K562 (cell line): ENCODE results near the gene SLAMF6. TPM values are rescaled to one million over a fixed set of nuclear protein-coding genes. Genes with fewer than 3 reads are reported as not detected.

Source experiments
- BCOR ChIP-seq: fragments of 450-650 bp; IDR thresholded peaks from 2 replicates; pipeline ENCODE4 v1.6.1; 2016
- GABPA ChIP-seq: fragments of 200-800 bp; sonication (Bioruptor generic); conservative IDR thresholded peaks from 2 replicates; pipeline ENCODE4 v1.6.1; 2016; ENCODE audit warnings: low read depth, missing genetic modification characterization, missing compliant biosample characterization
- HDAC6 ChIP-seq: IDR thresholded peaks from 2 replicates; pipeline ENCODE4 v1.6.1; 2012; ENCODE audit warnings: low read depth, mild to moderate bottlenecking, control low read depth, inconsistent platforms, low read length, moderate library complexity
- HMGN3 ChIP-seq: IDR thresholded peaks from 2 replicates; pipeline ENCODE4 v1.6.1; 2011; ENCODE audit warnings: borderline replicate concordance, low read depth, mild to moderate bottlenecking, mixed read lengths, low read length; ENCODE audit not compliant: insufficient read length; ENCODE audit errors: extremely low read depth
- KLF10 ChIP-seq: fragments of 250-450 bp; sonication (Bioruptor Pico); IDR thresholded peaks from 2 replicates; pipeline ENCODE4 v1.6.1; 2021; ENCODE audit warnings: matching md5 sums
- MEIS2 ChIP-seq: fragments of 450-650 bp; IDR thresholded peaks from 2 replicates; pipeline ENCODE4 v1.6.1; 2014; ENCODE audit warnings: mild to moderate bottlenecking; ENCODE audit not compliant: partially characterized antibody
- NFE2 ChIP-seq: IDR thresholded peaks from 2 replicates; pipeline ENCODE4 v1.6.1; 2014; ENCODE audit warnings: antibody characterized with exemption, low read depth
- NFXL1 ChIP-seq: fragments of 450-650 bp; formaldehyde crosslinking; IDR thresholded peaks from 2 replicates; pipeline ENCODE4 v1.4.0; 2021; ENCODE audit warnings: mild to moderate bottlenecking
- RBM15 ChIP-seq: fragments of 200-400 bp; formaldehyde crosslinking; IDR thresholded peaks from 2 replicates; pipeline ENCODE4 v1.6.1; 2018; ENCODE audit warnings: mild to moderate bottlenecking, low read length, moderate library complexity; ENCODE audit not compliant: insufficient read depth
- SMARCA4 ChIP-seq: fragments of 450-650 bp; IDR thresholded peaks from 2 replicates; pipeline ENCODE4 v1.6.1; 2016
- TCF7 ChIP-seq: sonication (generic); IDR thresholded peaks from 2 replicates; pipeline ENCODE4 v1.6.1; 2016; ENCODE audit warnings: antibody characterized with exemption, borderline replicate concordance
- TFAM ChIP-seq: fragments of 250-450 bp; sonication (Bioruptor Pico); conservative IDR thresholded peaks from 2 replicates; pipeline ENCODE4 v1.5.0; 2021; ENCODE audit warnings: mild to moderate bottlenecking, moderate library complexity
- XRCC3 ChIP-seq: fragments of 450-650 bp; IDR thresholded peaks from 2 replicates; pipeline ENCODE4 v1.6.1; 2017; ENCODE audit warnings: mild to moderate bottlenecking, moderate library complexity
- ZNF146 ChIP-seq: IDR thresholded peaks from one replicate; pipeline ENCODE4 v1.6.1; 2018; ENCODE audit warnings: missing compliant biosample characterization; ENCODE audit not compliant: unreplicated experiment
- ZNF197 ChIP-seq: fragments of 200-800 bp; sonication (Bioruptor generic); IDR thresholded peaks from 2 replicates; pipeline ENCODE4 v1.6.1; 2016; ENCODE audit warnings: low read depth, missing genetic modification characterization, missing compliant biosample characterization
- ZNF780A ChIP-seq: fragments of 250-450 bp; sonication (Bioruptor Pico); IDR thresholded peaks from 2 replicates; pipeline ENCODE4 v1.5.0; 2021; ENCODE audit warnings: mild to moderate bottlenecking
- ZSCAN32 ChIP-seq: fragments of 450-650 bp; formaldehyde crosslinking; IDR thresholded peaks from 2 replicates; pipeline ENCODE4 v1.4.0; 2020; ENCODE audit warnings: mild to moderate bottlenecking, moderate library complexity
- polyA plus RNA-seq, 8 experiments: library from polyadenylated mRNA; depleted of rRNA in 4 of 8; stranded (reverse) in 5 of 8; unstranded in 3 of 8; fragments of >200 nt; fragmentation: Nextera tagmentation in 2 of 8; fragmentation: Illumina TruSeq in 1 of 8; extraction: Ambion mirVana in 2 of 8; extraction: Trizol in 1 of 8; gene quantifications; 2 replicates each; pipeline versions ENCODE4 v1.2.1 to v1.2.3, GENCODE V29; 2011 to 2014; ENCODE audit warnings: inconsistent platforms in 1 of 8, missing spikeins in 1 of 8
- total RNA-seq, 7 experiments: library from RNA; depleted of rRNA in 6 of 7; stranded (reverse); fragments of >200 nt in 6 of 7; fragmentation: Illumina TruSeq in 2 of 7; extraction: Trizol in 2 of 7; gene quantifications; 2 replicates each; pipeline versions ENCODE4 v1.2.1 to v1.2.3, GENCODE V29; 2011 to 2021; ENCODE audit warnings: low replicate concordance in 1 of 7
- TF ChIP-seq, protein P1 (sequence below): fragments of 250-450 bp; sonication (Bioruptor Pico); IDR thresholded peaks from 2 replicates; pipeline ENCODE4 v1.5.0; 2020; ENCODE audit warnings: mild to moderate bottlenecking, borderline replicate concordance
- TF ChIP-seq, protein P2 (sequence below): sonication (generic); formaldehyde crosslinking; IDR thresholded peaks from 2 replicates; pipeline ENCODE4 v1.9.0; 2022; ENCODE audit warnings: mild to moderate bottlenecking, missing genetic modification reagents
- TF ChIP-seq, protein P3 (sequence below): fragments of 250-450 bp; sonication (Bioruptor Pico); IDR thresholded peaks from 2 replicates; pipeline ENCODE4 v1.4.0; 2020; ENCODE audit warnings: mild to moderate bottlenecking, moderate library complexity
- TF ChIP-seq, protein P4 (sequence below): fragments of 450-650 bp; formaldehyde crosslinking; IDR thresholded peaks from 2 replicates; pipeline ENCODE4 v1.4.0; 2022; ENCODE audit warnings: mild to moderate bottlenecking, moderate library complexity

Gene SLAMF6
- total and polyA plus RNA-seq, 9 of the 15 experiments (the other 6 are each of a cell fraction or from before 2014, with no cell fraction given) = 0.56 to 4.8 (median 1.1) TPM

DNA sequence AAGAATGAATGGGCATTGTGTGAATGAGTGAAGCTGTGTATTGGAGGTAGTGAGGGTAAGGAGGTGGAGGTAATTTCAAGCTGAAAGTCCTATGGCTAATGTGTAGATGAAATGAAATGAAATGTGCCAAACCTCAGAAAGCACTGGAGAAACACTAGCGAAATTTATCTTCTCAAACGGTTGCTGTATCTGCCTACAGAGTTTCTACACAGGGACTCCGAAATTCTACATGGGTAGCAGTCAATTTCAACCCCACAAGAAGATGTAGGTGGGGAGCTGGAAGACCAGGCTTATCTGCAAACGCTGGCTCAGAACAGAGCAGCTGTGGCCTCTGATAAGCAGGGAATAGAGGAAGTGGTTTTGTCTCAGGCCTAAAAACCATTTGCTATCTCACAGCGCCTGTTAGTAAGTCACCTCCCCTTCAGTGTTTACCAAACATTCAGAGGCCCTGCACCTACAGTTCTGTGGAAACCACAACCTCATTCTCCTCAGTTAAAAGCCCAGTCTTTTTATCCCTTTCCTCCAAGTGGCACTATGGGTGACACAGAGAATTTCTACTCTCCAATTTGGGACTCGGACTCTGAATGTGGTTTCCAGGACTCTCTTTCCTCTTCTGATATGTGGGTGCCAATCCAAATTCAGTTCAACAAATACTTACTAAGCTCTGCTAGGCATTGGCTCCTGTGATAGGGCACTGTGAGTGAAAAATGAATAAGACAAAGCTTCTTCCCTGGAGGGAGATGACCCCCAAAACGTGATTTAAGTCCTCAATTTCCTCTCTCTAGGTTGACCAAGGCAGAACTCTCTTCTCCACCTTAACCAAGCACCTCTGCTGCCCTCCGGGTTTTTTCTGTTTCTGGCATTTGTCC is 17.2 kb upstream of the SLAMF6 start (continued):
- TF ChIP-seq, protein P1, sequence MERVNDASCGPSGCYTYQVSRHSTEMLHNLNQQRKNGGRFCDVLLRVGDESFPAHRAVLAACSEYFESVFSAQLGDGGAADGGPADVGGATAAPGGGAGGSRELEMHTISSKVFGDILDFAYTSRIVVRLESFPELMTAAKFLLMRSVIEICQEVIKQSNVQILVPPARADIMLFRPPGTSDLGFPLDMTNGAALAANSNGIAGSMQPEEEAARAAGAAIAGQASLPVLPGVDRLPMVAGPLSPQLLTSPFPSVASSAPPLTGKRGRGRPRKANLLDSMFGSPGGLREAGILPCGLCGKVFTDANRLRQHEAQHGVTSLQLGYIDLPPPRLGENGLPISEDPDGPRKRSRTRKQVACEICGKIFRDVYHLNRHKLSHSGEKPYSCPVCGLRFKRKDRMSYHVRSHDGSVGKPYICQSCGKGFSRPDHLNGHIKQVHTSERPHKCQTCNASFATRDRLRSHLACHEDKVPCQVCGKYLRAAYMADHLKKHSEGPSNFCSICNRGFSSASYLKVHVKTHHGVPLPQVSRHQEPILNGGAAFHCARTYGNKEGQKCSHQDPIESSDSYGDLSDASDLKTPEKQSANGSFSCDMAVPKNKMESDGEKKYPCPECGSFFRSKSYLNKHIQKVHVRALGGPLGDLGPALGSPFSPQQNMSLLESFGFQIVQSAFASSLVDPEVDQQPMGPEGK (CRISPR knock-in tag) = peak; percentile 20; the same call in 1 of the 2 replicates
- peak; percentile 100 for TF ChIP-seq SMARCA4
- peak; percentile 78; the same call in 1 of the 2 replicates for TF ChIP-seq ZSCAN32 (CRISPR knock-in tag)
- TF ChIP-seq TCF7 = peak; percentile 90; the same call in 1 of the 2 replicates
- peak; percentile 98 for TF ChIP-seq ZNF197
- no peak for TF ChIP-seq KLF10 (CRISPR knock-in tag)
- TF ChIP-seq NFXL1 = no peak; the same call in 1 of the 2 replicates
- TF ChIP-seq, protein P2, sequence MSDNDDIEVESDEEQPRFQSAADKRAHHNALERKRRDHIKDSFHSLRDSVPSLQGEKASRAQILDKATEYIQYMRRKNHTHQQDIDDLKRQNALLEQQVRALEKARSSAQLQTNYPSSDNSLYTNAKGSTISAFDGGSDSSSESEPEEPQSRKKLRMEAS (CRISPR knock-in tag) = peak; percentile 71
- TF ChIP-seq XRCC3 = no peak
- TF ChIP-seq TFAM = no peak
- TF ChIP-seq MEIS2 = peak; percentile 68
- TF ChIP-seq, protein P3, sequence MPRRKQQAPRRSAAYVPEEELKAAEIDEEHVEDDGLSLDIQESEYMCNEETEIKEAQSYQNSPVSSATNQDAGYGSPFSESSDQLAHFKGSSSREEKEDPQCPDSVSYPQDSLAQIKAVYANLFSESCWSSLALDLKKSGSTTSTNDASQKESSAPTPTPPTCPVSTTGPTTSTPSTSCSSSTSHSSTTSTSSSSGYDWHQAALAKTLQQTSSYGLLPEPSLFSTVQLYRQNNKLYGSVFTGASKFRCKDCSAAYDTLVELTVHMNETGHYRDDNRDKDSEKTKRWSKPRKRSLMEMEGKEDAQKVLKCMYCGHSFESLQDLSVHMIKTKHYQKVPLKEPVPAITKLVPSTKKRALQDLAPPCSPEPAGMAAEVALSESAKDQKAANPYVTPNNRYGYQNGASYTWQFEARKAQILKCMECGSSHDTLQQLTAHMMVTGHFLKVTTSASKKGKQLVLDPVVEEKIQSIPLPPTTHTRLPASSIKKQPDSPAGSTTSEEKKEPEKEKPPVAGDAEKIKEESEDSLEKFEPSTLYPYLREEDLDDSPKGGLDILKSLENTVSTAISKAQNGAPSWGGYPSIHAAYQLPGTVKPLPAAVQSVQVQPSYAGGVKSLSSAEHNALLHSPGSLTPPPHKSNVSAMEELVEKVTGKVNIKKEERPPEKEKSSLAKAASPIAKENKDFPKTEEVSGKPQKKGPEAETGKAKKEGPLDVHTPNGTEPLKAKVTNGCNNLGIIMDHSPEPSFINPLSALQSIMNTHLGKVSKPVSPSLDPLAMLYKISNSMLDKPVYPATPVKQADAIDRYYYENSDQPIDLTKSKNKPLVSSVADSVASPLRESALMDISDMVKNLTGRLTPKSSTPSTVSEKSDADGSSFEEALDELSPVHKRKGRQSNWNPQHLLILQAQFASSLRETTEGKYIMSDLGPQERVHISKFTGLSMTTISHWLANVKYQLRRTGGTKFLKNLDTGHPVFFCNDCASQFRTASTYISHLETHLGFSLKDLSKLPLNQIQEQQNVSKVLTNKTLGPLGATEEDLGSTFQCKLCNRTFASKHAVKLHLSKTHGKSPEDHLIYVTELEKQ (CRISPR knock-in tag) = no peak
- no peak for TF ChIP-seq ZNF146 (CRISPR knock-in tag)
- TF ChIP-seq HDAC6 = no peak
- peak; percentile 100 for TF ChIP-seq HMGN3
- TF ChIP-seq ZNF780A (CRISPR knock-in tag) = no peak
- peak; percentile 83 for TF ChIP-seq GABPA
- no peak for TF ChIP-seq RBM15
- TF ChIP-seq BCOR = peak; percentile 94
- peak; percentile 85 for TF ChIP-seq NFE2
- TF ChIP-seq, protein P4, sequence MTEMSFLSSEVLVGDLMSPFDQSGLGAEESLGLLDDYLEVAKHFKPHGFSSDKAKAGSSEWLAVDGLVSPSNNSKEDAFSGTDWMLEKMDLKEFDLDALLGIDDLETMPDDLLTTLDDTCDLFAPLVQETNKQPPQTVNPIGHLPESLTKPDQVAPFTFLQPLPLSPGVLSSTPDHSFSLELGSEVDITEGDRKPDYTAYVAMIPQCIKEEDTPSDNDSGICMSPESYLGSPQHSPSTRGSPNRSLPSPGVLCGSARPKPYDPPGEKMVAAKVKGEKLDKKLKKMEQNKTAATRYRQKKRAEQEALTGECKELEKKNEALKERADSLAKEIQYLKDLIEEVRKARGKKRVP (CRISPR knock-in tag) = peak; percentile 89
